Lung (tissue), 12 donors: ENCODE data around the gene CPNE9. TPM values are rescaled to one million over a fixed set of nuclear protein-coding genes. Genes with fewer than 3 reads are reported as not detected.

Experiments
- ATAC-seq: fragments of 200-7000 bp; cut with Tn5 transposase; one replicate; pipeline ENCODE4 v1.9.1; 2020; ENCODE audit warnings: moderate number of reproducible peaks; ENCODE audit not compliant: insufficient read depth, low FRiP score
- DNase-seq, 3 donors: peaks; one replicate each; pipeline ENCODE4 v3.0.0-alpha.2; 2013 to 2017
- H3K27ac ChIP-seq, 2 donors: one replicate each; pipeline ENCODE4 v1.5.1; 2013; ENCODE audit warnings: mild to moderate bottlenecking in 2 of 2, moderate library complexity in 2 of 2, control low read depth in 1 of 2, inconsistent platforms in 1 of 2, low read depth in 1 of 2, low read length in 1 of 2
- H3K27me3 ChIP-seq, 3 donors: one replicate each; pipeline ENCODE4 v1.5.1; 2013; ENCODE audit warnings: low read length in 2 of 3; ENCODE audit not compliant: control insufficient read depth in 3 of 3, insufficient read depth in 3 of 3
- H3K36me3 ChIP-seq, 4 donors: one replicate each; pipeline ENCODE4 v1.5.1; 2013; ENCODE audit warnings: low read length in 4 of 4, mild to moderate bottlenecking in 1 of 4, moderate library complexity in 1 of 4; ENCODE audit not compliant: control insufficient read depth in 4 of 4, insufficient read depth in 4 of 4
- H3K4me1 ChIP-seq, 5 donors: one replicate each; pipeline ENCODE4 v1.5.1; 2013; ENCODE audit warnings: low read length in 5 of 5, mild to moderate bottlenecking in 2 of 5, moderate library complexity in 1 of 5; ENCODE audit not compliant: control insufficient read depth in 5 of 5, insufficient read depth in 5 of 5
- H3K4me3 ChIP-seq: one replicate; pipeline ENCODE4 v1.5.1; 2013; ENCODE audit warnings: mild to moderate bottlenecking, control low read depth, moderate library complexity
- H3K9ac ChIP-seq, 2 donors: one replicate each; pipeline ENCODE4 v1.5.1; 2013; ENCODE audit warnings: low read length in 2 of 2, control low read depth in 1 of 2; ENCODE audit not compliant: insufficient read depth in 1 of 2
- H3K9me3 ChIP-seq, 4 donors: one replicate each; pipeline ENCODE4 v1.5.1; 2013; ENCODE audit warnings: low read length in 3 of 4, mild to moderate bottlenecking in 1 of 4, moderate library complexity in 1 of 4; ENCODE audit not compliant: control insufficient read depth in 4 of 4, insufficient read depth in 3 of 4
- whole genome bisulfite sequencing, 2 donors: extraction: QIAGEN DNeasy Blood & Tissue Kit; methylation state at CpG; one replicate each; pipeline ENCODE4 v1.1.7; 2013; 5-methylcytosine and 5-hydroxymethylcytosine counted together
- polyA plus RNA-seq, 2 donors: library from polyadenylated mRNA; stranded (reverse); fragments of 200-250 nt; gene quantifications; one replicate each; pipeline ENCODE4 v1.2.1, GENCODE V29; 2013
- total RNA-seq, 2 donors: library from RNA; depleted of rRNA in 1 of 2; stranded (reverse); fragments of >200 nt in 1 of 2; gene quantifications; one replicate each; pipeline ENCODE4 v1.2.1, GENCODE V29; 2014 to 2021
- TF ChIP-seq, protein P1 (sequence below): IDR thresholded peaks from 2 replicates; pipeline ENCODE4 v1.5.1; 2012; ENCODE audit warnings: mild to moderate bottlenecking; ENCODE audit errors: control extremely low read depth, extremely low read depth
- donor health status: control.
- donor health status: control.
- donor health status: Bipolar disorder and iron deficiency.
- donor health status: healthy.
- donor health status: DM: yes; HTN: yes; CAD: no.

Gene CPNE9
- total and polyA plus RNA-seq, 4 donors: 0.11 to 0.34 (median 0.16) TPM; not detected in 1

DNA sequence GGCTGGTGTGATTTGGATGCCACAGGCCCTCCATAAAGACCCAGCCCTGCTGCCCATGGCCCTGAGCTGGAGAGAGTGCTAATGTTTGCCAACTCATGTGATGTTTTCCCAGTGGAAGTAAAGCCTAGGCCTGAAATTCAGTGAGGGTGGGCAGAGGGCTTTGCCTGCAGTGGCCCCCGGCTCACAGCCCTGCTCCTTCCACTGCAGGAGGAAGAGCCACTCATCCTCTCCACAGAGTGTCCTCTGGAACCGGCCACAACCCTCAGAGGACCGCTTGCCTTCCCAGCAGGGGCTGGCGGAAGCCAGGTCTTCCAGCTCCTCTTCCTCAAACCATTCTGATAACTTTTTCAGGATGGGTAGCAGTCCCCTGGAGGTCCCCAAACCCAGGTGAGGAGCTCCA, 13.9 kb upstream of the CPNE9 start:
- no peak overlapping the region for H3K27ac ChIP-seq
- H3K9me3 ChIP-seq: no peaks in the 10 kb centered on the region
- no peak overlapping the region for H3K9ac ChIP-seq
- no peak for DNase-seq
- ATAC-seq: no peak
- TF ChIP-seq, protein P1, sequence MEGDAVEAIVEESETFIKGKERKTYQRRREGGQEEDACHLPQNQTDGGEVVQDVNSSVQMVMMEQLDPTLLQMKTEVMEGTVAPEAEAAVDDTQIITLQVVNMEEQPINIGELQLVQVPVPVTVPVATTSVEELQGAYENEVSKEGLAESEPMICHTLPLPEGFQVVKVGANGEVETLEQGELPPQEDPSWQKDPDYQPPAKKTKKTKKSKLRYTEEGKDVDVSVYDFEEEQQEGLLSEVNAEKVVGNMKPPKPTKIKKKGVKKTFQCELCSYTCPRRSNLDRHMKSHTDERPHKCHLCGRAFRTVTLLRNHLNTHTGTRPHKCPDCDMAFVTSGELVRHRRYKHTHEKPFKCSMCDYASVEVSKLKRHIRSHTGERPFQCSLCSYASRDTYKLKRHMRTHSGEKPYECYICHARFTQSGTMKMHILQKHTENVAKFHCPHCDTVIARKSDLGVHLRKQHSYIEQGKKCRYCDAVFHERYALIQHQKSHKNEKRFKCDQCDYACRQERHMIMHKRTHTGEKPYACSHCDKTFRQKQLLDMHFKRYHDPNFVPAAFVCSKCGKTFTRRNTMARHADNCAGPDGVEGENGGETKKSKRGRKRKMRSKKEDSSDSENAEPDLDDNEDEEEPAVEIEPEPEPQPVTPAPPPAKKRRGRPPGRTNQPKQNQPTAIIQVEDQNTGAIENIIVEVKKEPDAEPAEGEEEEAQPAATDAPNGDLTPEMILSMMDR: no peak
- WGBS, 2 donors: 95 to 99% methylated on average over 4 of the region's 4 CpGs
- peaks cover 8 to 81% (median 33%) of the 10 kb centered on the region in 4 donors for H3K36me3 ChIP-seq
- no peaks in the 10 kb centered on the region for H3K27me3 ChIP-seq
- H3K4me1 ChIP-seq: no peaks in the 10 kb centered on the region
- no peak overlapping the region for H3K4me3 ChIP-seq

DNA sequence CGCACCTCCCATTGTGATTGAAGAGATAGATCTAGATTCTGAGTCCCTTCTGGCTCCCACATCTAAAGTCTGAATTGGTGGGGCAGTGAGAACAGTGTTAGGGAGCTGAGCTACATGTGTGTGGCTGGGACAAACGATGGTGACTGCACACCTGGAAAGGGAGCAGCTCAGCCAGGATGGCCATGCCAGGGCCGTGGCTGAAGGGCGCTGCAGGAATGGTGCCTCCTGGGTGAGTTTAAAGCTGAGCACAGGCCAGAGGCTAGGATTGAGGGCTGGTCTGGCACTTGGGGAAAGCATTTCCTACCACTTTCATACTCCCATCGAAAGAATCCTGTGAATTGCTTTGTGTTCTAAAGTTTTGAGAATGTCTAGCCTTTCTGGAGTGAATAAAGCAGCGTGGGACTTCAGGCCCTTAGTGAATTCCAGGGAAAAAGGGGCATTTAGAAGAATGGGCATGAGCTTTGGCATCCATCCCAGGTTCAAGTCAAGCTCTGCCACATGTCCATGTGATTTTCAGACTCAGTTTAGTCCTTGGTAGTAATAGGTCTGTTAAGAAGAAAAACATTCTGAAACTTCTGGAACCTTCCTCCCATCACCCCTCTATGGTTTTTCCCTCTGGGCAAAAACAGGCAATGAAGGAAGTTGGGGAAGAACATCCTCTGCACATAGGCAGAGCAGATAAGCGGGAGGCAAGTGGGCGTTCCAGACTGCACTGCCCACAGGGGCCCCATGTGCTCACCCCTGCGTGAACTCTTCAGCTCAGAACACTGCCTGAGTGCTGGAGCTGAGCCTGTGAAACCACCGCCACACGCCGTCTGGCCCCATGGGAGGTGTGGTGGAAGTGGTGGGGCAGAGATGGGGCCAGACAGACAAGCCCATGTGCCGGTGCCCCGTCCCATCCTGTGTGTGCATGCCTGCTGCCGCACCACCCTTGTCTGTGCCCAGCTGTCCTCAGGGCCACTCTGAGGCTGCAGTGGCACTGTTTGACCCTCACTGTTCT, 12.9 kb upstream of the CPNE9 start:
- no peak overlapping the region for H3K9ac ChIP-seq
- no peak overlapping the region for H3K4me3 ChIP-seq
- H3K27ac ChIP-seq: no peak overlapping the region
- H3K27me3 ChIP-seq: no peaks in the 10 kb centered on the region
- DNase-seq (no peak), ATAC-seq (no peak)
- H3K36me3 ChIP-seq: peaks cover 8 to 81% (median 29%) of the 10 kb centered on the region in 4 donors
- WGBS, 2 donors: 90 to 95% methylated on average over 15 of the region's 15 CpGs
- no peaks in the 10 kb centered on the region for H3K4me1 ChIP-seq
- no peaks in the 10 kb centered on the region for H3K9me3 ChIP-seq
- TF ChIP-seq, protein P1: no peak

DNA sequence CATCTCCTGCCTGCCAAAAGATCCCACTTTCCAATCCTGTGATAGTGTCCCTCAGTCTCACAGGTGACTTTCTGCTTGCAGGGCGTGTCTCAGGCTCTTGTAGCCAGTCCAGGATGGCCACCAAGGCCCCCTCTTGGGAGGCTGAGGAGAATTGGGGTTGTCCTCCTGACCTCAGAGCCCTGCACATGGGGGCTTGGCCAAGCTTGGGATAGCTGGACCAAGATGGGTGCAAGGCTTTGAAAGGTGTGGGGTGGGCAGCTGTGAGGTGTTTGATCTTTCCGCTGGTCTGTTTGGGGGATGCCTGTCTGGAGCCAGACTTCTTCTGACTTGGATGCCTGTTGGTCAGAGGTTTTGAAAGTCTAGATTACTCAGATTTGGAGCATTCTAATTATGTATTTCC, 12.0 kb upstream of the CPNE9 start:
- TF ChIP-seq, protein P1: no peak
- Histone ChIP-seq H3K9me3 (no peaks in the 10 kb centered on the region), H3K36me3 (peaks cover 8 to 78% (median 28%) of the 10 kb centered on the region in 4 donors), H3K9ac (no peak overlapping the region), H3K27me3 (no peaks in the 10 kb centered on the region), H3K27ac (no peak overlapping the region), H3K4me3 (no peak overlapping the region), H3K4me1 (no peaks in the 10 kb centered on the region)
- DNase-seq: no peak
- WGBS, 2 donors: 92 to 100% methylated on average over 2 of the region's 2 CpGs
- ATAC-seq: no peak
